Activated naive CD8-positive, alpha-beta T cell treated with anti-CD3 and anti-CD28 coated beads, Interleukin-2, amount 50 U/mL, for 24 hours (primary cell): ENCODE data around the gene UBE4B.
A peak's percentile ranks its signal among the peaks of the same experiment; 100 is the strongest.

Experiments used
- ATAC-seq: fragments of 150-1000 bp; cut with Tn5 transposase; one replicate; pipeline ENCODE4 v1.10.0; 2021
- DNase-seq: peaks from one replicate; pipeline ENCODE4 v3.0.0; 2021
- H3K27ac Mint-ChIP-seq: one replicate; pipeline ENCODE4 v1.8.0; 2021; ENCODE audit warnings: mild to moderate bottlenecking, mixed read lengths
- H3K27me3 Mint-ChIP-seq: one replicate; pipeline ENCODE4 v1.8.0; 2021; ENCODE audit warnings: mixed read lengths
- H3K36me3 Mint-ChIP-seq: one replicate; pipeline ENCODE4 v1.8.0; 2021; ENCODE audit warnings: low read depth, mixed read lengths
- H3K4me1 Mint-ChIP-seq: one replicate; pipeline ENCODE4 v1.8.0; 2021; ENCODE audit warnings: mixed read lengths
- H3K4me3 Mint-ChIP-seq: one replicate; pipeline ENCODE4 v1.8.0; 2021; ENCODE audit warnings: mild to moderate bottlenecking, moderate library complexity, mixed read lengths
- H3K9me3 Mint-ChIP-seq: one replicate; pipeline ENCODE4 v1.8.0; 2021; ENCODE audit warnings: mixed read lengths

Gene UBE4B

GRCh38 chr1:10074059-10074851, 41.5 kb downstream of the UBE4B start:
- ATAC-seq (peak; percentile 100), DNase-seq (peak; percentile 76)
- peaks cover 3% of the 10 kb centered on the region for H3K36me3 Mint-ChIP-seq
- peak overlapping the region; percentile 39 for H3K27ac Mint-ChIP-seq
- no peaks in the 10 kb centered on the region for H3K9me3 Mint-ChIP-seq
- H3K4me1 Mint-ChIP-seq = peaks cover 19% of the 10 kb centered on the region
- no peaks in the 10 kb centered on the region for H3K27me3 Mint-ChIP-seq
- H3K4me3 Mint-ChIP-seq = peak overlapping the region; percentile 13

- ATAC-seq (no peak), DNase-seq (no peak)
- no peaks in the 10 kb centered on the region for H3K9me3 Mint-ChIP-seq
- H3K4me1 Mint-ChIP-seq = peaks cover 19% of the 10 kb centered on the region
- H3K27ac Mint-ChIP-seq = peak overlapping the region; percentile 39
- H3K36me3 Mint-ChIP-seq = peaks cover 6% of the 10 kb centered on the region
- H3K4me3 Mint-ChIP-seq = peak overlapping the region; percentile 13
- no peaks in the 10 kb centered on the region for H3K27me3 Mint-ChIP-seq
These were observed 42.3 kb downstream of the UBE4B start for GRCh38 chr1:10074852-10075730.

- no peak overlapping the region for H3K4me3 Mint-ChIP-seq
- ATAC-seq = no peak
- no peak overlapping the region for H3K27ac Mint-ChIP-seq
- DNase-seq = no peak
- peaks cover 19% of the 10 kb centered on the region for H3K4me1 Mint-ChIP-seq
- no peaks in the 10 kb centered on the region for H3K9me3 Mint-ChIP-seq
- H3K36me3 Mint-ChIP-seq = peaks cover 13% of the 10 kb centered on the region
- H3K27me3 Mint-ChIP-seq = no peaks in the 10 kb centered on the region
These were observed 43.0 kb downstream of the UBE4B start for GRCh38 chr1:10075732-10076131.

GRCh38 chr1:10078494-10078893, 45.7 kb downstream of the UBE4B start:
- Mint-ChIP-seq H3K27me3 (no peaks in the 10 kb centered on the region), H3K27ac (no peak overlapping the region), H3K4me1 (peaks cover 18% of the 10 kb centered on the region), H3K36me3 (peaks cover 15% of the 10 kb centered on the region), H3K4me3 (no peak overlapping the region), H3K9me3 (no peaks in the 10 kb centered on the region)
- ATAC-seq (no peak), DNase-seq (no peak)

GRCh38 chr1:10080523-10080922, 47.8 kb downstream of the UBE4B start:
- H3K27ac Mint-ChIP-seq = no peak overlapping the region
- H3K4me1 Mint-ChIP-seq = no peaks in the 10 kb centered on the region
- ATAC-seq = no peak
- H3K9me3 Mint-ChIP-seq = no peaks in the 10 kb centered on the region
- H3K27me3 Mint-ChIP-seq = no peaks in the 10 kb centered on the region
- no peak for DNase-seq
- peaks cover 15% of the 10 kb centered on the region for H3K36me3 Mint-ChIP-seq
- no peak overlapping the region for H3K4me3 Mint-ChIP-seq

GRCh38 chr1:10082785-10083479, 50.2 kb downstream of the UBE4B start:
- no peaks in the 10 kb centered on the region for H3K4me1 Mint-ChIP-seq
- no peaks in the 10 kb centered on the region for H3K9me3 Mint-ChIP-seq
- ATAC-seq (no peak), DNase-seq (no peak)
- no peak overlapping the region for H3K4me3 Mint-ChIP-seq
- no peak overlapping the region for H3K27ac Mint-ChIP-seq
- no peaks in the 10 kb centered on the region for H3K27me3 Mint-ChIP-seq
- H3K36me3 Mint-ChIP-seq = peaks cover 12% of the 10 kb centered on the region

- Mint-ChIP-seq H3K4me3 (no peak overlapping the region), H3K27me3 (no peaks in the 10 kb centered on the region), H3K27ac (no peak overlapping the region), H3K36me3 (peaks cover 12% of the 10 kb centered on the region), H3K4me1 (no peaks in the 10 kb centered on the region), H3K9me3 (no peaks in the 10 kb centered on the region)
- ATAC-seq = no peak
- DNase-seq = no peak
These were observed 51.3 kb downstream of the UBE4B start for GRCh38 chr1:10084045-10084444.

- DNase-seq = no peak
- peaks cover 9% of the 10 kb centered on the region for H3K36me3 Mint-ChIP-seq
These were observed 52.3 kb downstream of the UBE4B start for GRCh38 chr1:10085076-10085475.

GRCh38 chr1:10087210-10087609, 54.5 kb downstream of the UBE4B start:
- H3K27ac Mint-ChIP-seq = no peak overlapping the region
- H3K4me3 Mint-ChIP-seq = no peak overlapping the region
- H3K36me3 Mint-ChIP-seq = no peaks in the 10 kb centered on the region

More at GRCh38 chr1:10085076-10085475, 52.3 kb downstream of the UBE4B start:
- no peak for ATAC-seq
- Mint-ChIP-seq H3K9me3 (no peaks in the 10 kb centered on the region), H3K27me3 (no peaks in the 10 kb centered on the region), H3K4me3 (no peak overlapping the region), H3K27ac (no peak overlapping the region), H3K4me1 (no peaks in the 10 kb centered on the region)

GRCh38 chr1:10101929-10102328, 69.2 kb downstream of the UBE4B start:
- Mint-ChIP-seq H3K4me1 (no peaks in the 10 kb centered on the region), H3K27me3 (no peaks in the 10 kb centered on the region), H3K4me3 (no peak overlapping the region), H3K36me3 (peaks cover 21% of the 10 kb centered on the region), H3K27ac (no peak overlapping the region), H3K9me3 (no peaks in the 10 kb centered on the region)
- ATAC-seq = no peak
- no peak for DNase-seq

More at GRCh38 chr1:10087210-10087609, 54.5 kb downstream of the UBE4B start:
- ATAC-seq (no peak), DNase-seq (no peak)
- Mint-ChIP-seq H3K4me1 (no peaks in the 10 kb centered on the region), H3K9me3 (no peaks in the 10 kb centered on the region), H3K27me3 (no peaks in the 10 kb centered on the region)

- Mint-ChIP-seq H3K4me1 (no peaks in the 10 kb centered on the region), H3K4me3 (no peak overlapping the region), H3K27me3 (no peaks in the 10 kb centered on the region), H3K27ac (no peak overlapping the region), H3K36me3 (peaks cover 21% of the 10 kb centered on the region), H3K9me3 (no peaks in the 10 kb centered on the region)
- DNase-seq (no peak), ATAC-seq (no peak)
These were observed 70.4 kb downstream of the UBE4B start for GRCh38 chr1:10103193-10103592.

- ATAC-seq (no peak), DNase-seq (no peak)
- Mint-ChIP-seq H3K27ac (no peak overlapping the region), H3K4me3 (no peak overlapping the region), H3K36me3 (peaks cover 17% of the 10 kb centered on the region), H3K9me3 (no peaks in the 10 kb centered on the region), H3K4me1 (no peaks in the 10 kb centered on the region), H3K27me3 (no peaks in the 10 kb centered on the region)
These were observed 72.1 kb downstream of the UBE4B start for GRCh38 chr1:10104834-10105233.

- Mint-ChIP-seq H3K4me3 (no peak overlapping the region), H3K4me1 (no peaks in the 10 kb centered on the region), H3K27me3 (no peaks in the 10 kb centered on the region), H3K9me3 (no peaks in the 10 kb centered on the region), H3K27ac (no peak overlapping the region), H3K36me3 (peaks cover 20% of the 10 kb centered on the region)
- no peak for ATAC-seq
- DNase-seq = no peak
These were observed 72.7 kb downstream of the UBE4B start for GRCh38 chr1:10105484-10105883.

GRCh38 chr1:10106241-10106640, 73.5 kb downstream of the UBE4B start:
- no peak for ATAC-seq
- Mint-ChIP-seq H3K36me3 (peaks cover 20% of the 10 kb centered on the region), H3K27ac (no peak overlapping the region), H3K4me3 (no peak overlapping the region), H3K9me3 (no peaks in the 10 kb centered on the region), H3K27me3 (no peaks in the 10 kb centered on the region), H3K4me1 (no peaks in the 10 kb centered on the region)
- DNase-seq = no peak
